G401 (cell line): Measurements from ENCODE around the gene AFAP1L1. TPM values are rescaled to one million over a fixed set of nuclear protein-coding genes. Genes with fewer than 3 reads are reported as not detected.

Experiments
- DNase-seq: peaks from one replicate; pipeline ENCODE4 v3.0.0-alpha.2; 2015; ENCODE audit warnings: low spot score
- in situ Hi-C: cut with HindIII; loops from 2 replicates; pipeline ENCODE4 v1.10.0; 2016; ENCODE audit warnings: low sequenced_read_pairs, mixed read lengths
- total RNA-seq: library from RNA; depleted of rRNA; stranded (reverse); fragments of >200 nt; shearing (Covaris generic); gene quantifications from 2 replicates; pipeline ENCODE4 v1.2.3, GENCODE V29; 2014

AFAP1L1 gene
- total RNA-seq, 1 experiment from 2014 or later = 0.14 TPM

DNA sequence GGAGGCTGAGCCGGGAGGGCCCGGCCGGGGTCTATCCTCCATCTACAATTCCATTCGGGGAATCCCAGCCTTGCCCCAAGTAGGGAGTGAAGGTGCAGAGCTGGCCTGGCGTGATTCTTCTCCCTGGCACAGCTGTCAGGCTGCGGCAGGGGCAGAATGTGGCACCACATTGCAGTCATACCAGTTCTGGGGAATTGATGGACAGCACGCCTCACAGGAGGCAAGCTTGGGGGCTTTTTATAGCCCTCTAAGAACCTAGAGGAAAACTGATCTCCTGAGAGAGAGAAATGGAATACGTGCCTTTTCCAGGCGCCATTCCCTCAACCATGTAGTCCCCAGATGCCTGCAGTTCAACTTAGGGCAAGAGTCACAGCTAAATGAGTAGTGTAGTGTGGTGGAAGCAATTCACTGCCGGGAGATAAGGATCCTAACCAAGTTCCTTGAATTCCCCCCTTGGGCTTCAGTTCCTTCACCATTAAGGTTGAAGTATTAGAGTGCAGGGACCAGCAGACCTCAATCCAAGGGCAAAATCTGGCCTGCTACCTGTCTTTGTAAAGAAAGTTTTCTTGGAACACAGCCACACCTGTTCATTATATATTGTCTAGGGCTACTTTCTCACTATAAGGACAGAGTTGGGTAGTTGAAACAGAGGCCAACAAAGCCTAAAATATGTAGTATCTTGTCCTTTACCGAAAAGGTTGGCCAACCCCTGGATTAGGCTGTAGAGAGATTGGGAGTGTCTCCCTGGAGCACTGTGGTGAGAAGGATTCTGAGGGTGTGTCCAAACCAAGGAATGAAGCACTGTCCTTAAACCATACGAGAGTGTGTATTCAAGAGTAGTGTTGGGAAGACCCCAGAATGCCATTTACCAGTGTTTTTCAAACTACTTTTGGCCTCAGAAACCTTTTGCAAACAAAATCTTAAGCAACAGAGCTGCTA lies 10.6 kb downstream of the AFAP1L1 start:
- in situ Hi-C loops = no loop called here

DNA sequence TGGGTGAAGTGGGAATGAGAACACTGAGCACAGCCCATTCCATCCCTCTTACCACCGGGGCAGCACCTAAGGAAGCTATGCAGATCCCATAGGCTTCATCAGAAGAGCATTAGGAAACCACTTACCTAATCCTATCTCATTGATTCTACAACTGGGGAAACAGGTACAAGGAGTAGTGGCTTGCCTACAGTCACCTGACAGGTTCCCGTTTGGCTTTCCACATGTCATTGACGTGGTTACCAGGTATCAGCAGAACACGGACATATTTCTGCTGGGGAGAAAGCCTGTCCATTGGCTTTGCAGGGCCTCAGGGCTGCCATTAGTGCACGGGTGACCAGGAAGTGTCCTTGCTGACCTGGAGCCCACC lies 11.3 kb downstream of the AFAP1L1 start:
- DNase-seq = no peak
- in situ Hi-C loops = no loop called here

More for the DNA sequence above, 10.6 kb downstream of the AFAP1L1 start:
- no peak for DNase-seq

DNA sequence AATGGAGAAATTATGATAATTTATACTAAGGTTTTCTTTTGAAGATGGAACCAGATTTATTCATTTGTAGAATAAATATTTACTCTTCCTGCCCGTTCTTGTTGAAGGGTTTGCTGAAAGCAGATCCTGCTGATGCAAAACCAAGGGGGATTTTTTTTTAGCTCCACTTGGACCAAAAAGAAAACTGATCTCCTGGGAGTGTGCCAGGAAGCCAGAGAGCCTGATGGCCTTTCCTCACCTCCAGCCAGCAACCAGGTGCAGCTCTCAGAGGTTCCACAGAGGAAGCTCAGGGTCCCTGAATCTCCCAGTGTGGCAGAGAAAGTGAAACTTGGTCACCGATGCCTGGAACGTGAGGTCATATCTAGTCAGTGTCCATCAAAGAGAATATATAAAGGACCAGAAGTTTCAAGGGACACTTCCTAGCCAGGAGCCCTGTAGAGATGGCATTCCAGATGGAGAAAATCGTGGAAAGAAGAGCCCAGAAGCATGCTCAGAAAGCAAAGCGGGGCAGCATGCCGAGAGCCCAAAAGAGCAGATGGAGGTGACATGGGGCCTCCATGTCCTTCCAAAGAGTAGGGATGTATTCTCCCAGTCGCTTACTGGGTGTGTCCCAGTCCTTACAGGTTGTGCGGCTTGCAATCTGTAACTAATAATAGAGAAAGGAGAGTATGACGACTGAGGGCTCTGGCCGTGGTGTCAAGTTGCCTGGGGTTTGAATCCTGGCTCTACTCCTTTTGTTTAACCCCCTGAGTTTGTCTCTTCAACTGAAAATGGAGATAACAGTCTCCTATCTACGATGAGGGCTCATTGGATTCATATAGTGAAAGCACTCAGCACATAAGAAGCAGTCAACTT lies 12.2 kb downstream of the AFAP1L1 start:
- DNase-seq = peak; percentile 79
- in situ Hi-C loops = no loop called here

DNA sequence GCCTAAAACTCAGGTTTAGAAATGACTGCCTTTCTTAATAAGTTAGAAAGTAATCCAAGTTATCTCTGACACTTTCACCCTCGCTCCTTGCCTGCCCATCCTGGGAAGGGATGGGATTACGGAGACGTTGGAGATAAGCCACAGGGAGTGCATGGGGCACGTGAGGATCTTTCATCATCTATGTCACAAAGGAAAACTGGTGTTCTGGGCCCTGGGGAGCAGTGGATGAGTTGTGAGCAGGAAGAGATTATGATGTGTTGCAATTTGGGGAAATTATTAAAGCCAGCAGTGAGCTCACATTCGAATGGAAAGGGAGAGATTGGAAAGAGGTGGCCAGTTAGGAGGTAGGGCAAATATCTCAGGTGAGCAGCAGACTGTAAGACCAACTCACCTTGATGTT lies 12.8 kb downstream of the AFAP1L1 start:
- in situ Hi-C loops = no loop called here
- no peak for DNase-seq

DNA sequence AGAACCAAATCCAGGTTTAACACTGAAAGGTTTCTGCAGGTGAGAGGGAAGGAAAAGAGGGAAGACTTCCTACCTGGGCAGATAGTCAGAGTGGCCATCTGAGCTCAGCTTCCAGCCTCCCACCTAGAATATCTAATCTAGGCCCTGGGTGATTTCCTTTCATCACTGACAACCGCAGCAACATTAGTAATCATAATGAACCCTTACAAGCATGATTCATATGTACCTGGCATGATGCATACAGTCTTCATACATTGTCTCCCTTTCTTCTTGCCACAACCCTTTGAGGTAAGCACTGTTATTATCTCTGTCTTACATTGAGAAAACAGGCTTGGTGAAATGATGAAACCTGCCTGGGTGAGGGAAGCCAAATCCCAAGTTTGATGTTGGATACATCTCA lies 13.5 kb downstream of the AFAP1L1 start:
- in situ Hi-C loops = no loop called here
- no peak for DNase-seq

- in situ Hi-C loops = no loop called here
- no peak for DNase-seq
These were observed 16.8 kb downstream of the AFAP1L1 start for GRCh38 chr5:149288436-149288835.

DNA sequence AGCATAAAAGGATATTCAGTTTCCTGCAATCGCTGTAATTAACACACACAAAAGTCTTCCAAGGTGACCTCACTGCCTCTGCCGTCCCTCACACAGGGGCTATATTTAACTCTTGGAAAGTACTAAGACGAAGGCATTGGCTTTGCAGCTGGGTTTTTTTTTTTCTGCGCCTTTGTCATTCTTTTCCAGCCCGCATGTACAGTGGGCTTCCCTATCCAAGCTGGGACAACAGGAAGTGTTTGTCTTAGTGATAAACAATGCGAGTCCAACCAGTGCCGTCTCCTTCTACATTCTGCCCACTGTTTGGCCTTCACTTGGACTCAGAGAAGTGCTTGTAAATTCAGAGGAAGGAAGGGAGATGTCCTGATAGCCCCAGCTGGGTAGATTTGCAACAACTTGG lies 17.6 kb downstream of the AFAP1L1 start:
- no peak for DNase-seq
- in situ Hi-C loops = no loop called here

- in situ Hi-C loops = no loop called here
These were observed 23.5 kb downstream of the AFAP1L1 start for GRCh38 chr5:149294872-149295829.

DNA sequence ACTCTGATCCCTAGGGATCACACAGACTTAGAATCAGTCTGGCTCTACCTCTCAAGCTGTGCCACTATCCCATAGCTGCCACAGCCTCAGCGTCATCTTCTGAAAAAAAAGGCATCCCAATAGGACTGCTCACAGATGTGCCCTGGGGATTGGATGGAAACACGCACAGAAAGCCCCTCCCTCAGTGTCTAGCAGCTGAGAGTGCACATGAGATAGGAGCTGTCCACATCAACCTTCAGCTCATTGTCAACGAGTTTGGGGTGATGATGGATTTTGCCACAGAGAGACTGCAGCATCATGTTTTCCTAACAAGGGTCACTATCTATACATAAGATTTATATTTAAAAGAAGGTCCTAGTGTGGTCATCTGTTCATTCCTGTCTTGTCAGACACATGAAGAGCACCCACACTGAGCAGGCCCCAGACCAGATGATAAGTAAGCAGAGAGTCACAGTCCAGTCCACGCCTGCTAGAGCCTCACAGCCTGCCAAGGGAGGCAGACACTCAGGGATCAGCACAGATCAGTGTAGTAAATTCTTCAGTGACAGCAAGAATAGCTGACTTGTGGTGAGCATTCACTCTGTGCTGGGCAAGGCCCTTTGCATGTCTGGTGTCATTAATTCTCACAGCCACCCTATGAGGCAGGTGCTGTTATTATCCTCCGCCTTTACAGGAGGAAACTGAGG lies 25.8 kb downstream of the AFAP1L1 start:
- DNase-seq = no peak
- in situ Hi-C loops = no loop called here

More at GRCh38 chr5:149294872-149295829, 23.5 kb downstream of the AFAP1L1 start:
- no peak for DNase-seq

DNA sequence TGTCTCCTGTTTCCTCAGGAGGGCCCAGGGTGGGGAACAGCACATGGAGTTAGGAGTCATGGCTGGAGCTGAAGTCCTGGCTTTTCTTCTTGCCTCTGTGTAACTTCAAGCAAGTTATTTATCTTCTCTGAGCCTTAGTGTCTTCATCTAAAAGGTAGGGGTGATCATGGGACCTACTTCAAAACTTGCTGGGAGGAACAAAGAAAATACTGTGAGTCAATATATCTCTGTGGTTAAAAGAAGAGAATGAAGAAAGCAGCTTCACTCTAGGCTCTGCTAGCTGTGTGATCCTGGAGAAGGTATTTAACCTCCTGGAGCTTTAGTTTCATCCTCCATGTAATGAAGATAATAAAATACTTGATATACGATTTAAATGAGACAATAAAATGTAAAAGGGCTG lies 26.5 kb downstream of the AFAP1L1 start:
- no peak for DNase-seq
- in situ Hi-C loops = no loop called here

- in situ Hi-C loops = no loop called here
- no peak for DNase-seq
These were observed 27.3 kb downstream of the AFAP1L1 start for GRCh38 chr5:149298842-149299404.

DNA sequence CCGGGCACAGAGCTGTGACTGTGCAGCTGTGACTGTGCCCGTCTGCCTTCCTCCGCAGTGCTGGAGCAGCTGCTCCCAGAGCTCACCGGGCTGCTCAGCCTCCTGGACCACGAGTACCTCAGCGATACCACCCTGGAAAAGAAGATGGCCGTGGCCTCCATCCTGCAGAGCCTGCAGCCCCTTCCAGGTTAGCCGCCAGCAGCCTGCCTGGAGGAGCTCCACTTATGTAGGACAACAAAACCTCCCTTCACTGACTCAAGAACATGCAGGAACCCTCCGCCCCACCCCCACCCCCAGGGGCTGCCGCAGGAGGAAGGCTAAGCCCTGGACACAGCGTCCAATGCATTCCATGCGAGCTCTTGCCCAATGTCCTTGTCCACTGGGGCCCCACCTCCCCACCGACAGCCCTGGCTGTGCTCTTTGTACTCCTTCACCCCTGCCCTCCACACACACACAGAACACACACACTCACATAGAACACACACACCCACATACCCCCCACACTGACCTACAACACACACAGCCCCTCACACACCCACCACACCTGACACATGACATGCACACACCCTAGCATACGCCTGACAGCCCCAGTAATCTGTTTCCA lies 27.9 kb downstream of the AFAP1L1 start:
- no peak for DNase-seq
- in situ Hi-C loops = no loop called here

- in situ Hi-C loops = no loop called here
- no peak for DNase-seq
These were observed 28.8 kb downstream of the AFAP1L1 start for GRCh38 chr5:149300441-149300840.

DNA sequence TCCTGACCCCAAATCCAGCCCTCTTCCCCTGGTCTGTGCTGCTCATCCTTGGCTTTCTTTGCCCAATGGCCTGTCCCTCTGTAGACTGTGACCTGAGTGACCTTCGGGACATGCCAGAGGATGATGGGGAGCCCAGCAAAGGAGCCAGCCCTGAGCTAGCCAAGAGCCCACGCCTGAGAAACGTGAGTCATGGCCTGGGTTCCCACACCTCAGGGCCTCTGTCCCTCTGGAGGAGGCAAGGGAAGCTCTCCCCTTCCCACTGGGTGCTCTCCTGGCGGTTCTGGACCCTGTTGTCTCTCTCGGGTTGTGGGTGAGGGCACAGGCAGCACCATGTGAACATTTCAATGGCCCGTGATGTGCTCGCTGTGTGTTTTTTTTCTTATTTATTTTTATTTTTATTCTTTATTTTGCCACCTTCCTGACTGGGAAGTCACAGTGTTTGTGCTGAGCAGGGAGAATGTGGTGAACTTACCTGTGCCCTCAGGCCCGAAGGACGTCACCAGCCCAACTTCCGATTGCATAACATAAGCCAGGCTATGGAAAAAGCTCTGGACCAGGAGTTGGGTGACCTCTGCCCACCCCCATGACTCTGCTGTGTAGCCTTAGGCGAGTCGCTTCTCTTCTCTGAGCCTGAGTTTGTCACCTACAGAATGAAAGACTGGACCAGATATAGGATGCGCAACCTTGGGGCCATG lies 29.5 kb downstream of the AFAP1L1 start:
- in situ Hi-C loops = no loop called here
- no peak for DNase-seq

DNA sequence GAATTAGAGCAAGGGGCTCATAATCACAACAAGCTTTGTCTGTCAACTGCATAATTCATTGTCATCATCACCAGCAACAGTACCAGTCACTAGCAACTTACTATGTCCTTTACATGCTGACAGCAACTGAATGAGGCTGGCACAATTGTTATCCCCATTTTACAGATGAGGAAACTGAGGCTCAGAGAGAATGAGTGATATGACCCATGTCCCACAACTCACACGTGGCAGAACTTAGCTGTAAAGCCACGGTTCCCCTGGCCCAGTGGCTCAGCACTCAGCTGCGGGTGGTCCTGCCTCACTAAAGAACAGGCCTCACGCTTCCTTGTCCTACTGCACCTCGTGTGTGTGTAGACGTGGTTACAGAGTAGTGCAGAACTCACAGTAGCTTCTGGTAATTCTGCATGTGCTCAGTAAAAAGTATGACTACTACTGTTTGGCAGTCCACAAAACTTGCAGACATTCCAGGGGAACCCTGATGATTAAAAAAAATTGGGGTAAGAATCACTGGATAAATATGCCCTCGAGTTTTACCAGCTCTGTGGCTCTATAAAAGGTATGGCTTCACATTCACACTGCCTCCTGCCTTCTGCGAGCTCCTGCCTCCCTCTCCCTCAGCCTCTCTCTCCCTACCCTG lies 30.2 kb downstream of the AFAP1L1 start:
- in situ Hi-C loops = no loop called here
- DNase-seq = no peak

GRCh38 chr5:149302641-149303040 lies 31.0 kb downstream of the AFAP1L1 start:
- no peak for DNase-seq
- in situ Hi-C loops = no loop called here

GRCh38 chr5:149303210-149303609 lies 31.6 kb downstream of the AFAP1L1 start:
- no peak for DNase-seq
- in situ Hi-C loops = no loop called here
